ENCODE data around the gene PRDM16. TPM values are rescaled to one million over a fixed set of nuclear protein-coding genes. Genes with fewer than 3 reads are reported as not detected.

The PRDM16 gene
- total and polyA plus RNA-seq, 3 donors from 2014 or later: 2.1 to 5.6 (median 4.7) TPM

DNA sequence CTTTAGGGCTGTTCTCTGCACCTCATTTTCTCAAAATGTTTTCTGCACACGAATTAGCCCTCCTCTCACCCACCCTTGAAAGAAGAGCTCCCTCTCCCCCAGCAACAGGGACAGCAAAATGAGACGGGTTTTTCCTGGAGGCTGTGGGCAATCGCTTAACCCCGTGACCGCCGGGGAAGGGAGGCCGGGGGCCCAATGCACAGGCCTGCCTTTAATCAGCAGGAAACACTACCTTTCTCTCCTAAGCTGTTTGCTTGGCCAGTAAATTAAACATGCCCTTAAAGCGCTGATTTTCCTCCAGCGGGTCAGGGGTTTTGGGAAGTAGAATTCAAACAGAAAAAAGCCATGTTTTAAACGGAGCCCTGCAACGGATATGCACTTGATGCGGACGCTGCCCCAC lies 114.4 kb downstream of the PRDM16 start:
- no peak for TF ChIP-seq POLR2A (IDR thresholded peaks at IDR 0.05)
- TF ChIP-seq, protein P1, sequence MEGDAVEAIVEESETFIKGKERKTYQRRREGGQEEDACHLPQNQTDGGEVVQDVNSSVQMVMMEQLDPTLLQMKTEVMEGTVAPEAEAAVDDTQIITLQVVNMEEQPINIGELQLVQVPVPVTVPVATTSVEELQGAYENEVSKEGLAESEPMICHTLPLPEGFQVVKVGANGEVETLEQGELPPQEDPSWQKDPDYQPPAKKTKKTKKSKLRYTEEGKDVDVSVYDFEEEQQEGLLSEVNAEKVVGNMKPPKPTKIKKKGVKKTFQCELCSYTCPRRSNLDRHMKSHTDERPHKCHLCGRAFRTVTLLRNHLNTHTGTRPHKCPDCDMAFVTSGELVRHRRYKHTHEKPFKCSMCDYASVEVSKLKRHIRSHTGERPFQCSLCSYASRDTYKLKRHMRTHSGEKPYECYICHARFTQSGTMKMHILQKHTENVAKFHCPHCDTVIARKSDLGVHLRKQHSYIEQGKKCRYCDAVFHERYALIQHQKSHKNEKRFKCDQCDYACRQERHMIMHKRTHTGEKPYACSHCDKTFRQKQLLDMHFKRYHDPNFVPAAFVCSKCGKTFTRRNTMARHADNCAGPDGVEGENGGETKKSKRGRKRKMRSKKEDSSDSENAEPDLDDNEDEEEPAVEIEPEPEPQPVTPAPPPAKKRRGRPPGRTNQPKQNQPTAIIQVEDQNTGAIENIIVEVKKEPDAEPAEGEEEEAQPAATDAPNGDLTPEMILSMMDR (IDR thresholded peaks at IDR 0.05): no peak
- DNase-seq: no peak
- peaks cover 9% of the 10 kb centered on the region for H3K4me1 ChIP-seq
- H3K36me3 ChIP-seq (ENCODE audit: low read depth, missing control alignments): no peaks in the 10 kb centered on the region
- no peaks in the 10 kb centered on the region for H3K9me3 ChIP-seq
- WGBS, 2 donors: 60 to 64% methylated on average over 11 to 13 of the region's 13 CpGs
- no peak overlapping the region for H3K4me3 ChIP-seq
- intact Hi-C loops (cut with DNase I; ENCODE audit: low total_unique reads): no loop called here
- no peak overlapping the region for H3K27ac ChIP-seq
- H3K27me3 ChIP-seq: no peaks in the 10 kb centered on the region

DNA sequence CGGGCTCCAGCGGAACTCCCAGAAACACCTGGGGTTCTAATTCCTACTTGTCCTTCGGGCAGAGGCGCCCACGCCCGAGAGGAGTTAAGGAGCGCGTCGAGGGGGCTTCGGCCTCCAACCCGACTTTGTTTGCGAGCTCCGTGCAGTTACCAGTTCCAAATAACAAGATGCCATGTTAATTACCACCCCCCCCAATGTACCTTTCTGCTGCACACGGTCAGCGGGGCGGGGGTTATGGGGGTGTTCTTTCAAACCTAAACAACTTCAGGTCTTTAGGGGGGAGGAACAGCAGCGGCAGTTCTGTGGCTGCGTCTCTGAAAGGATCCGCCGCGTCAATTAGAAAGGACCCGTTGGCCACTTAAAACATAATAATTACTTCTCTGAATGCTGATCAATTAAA lies 114.8 kb downstream of the PRDM16 start:
- Histone ChIP-seq H3K27ac (no peak overlapping the region), H3K36me3 (ENCODE audit: low read depth, missing control alignments) (no peaks in the 10 kb centered on the region), H3K9me3 (no peaks in the 10 kb centered on the region), H3K27me3 (no peaks in the 10 kb centered on the region), H3K4me3 (no peak overlapping the region), H3K4me1 (peaks cover 9% of the 10 kb centered on the region)
- 63 to 72% methylated on average over 22 of the region's 22 CpGs for WGBS, 2 donors
- TF ChIP-seq POLR2A (IDR thresholded peaks at IDR 0.05): no peak
- TF ChIP-seq, protein P1 (IDR thresholded peaks at IDR 0.05): no peak
- intact Hi-C loops (cut with DNase I; ENCODE audit: low total_unique reads): no loop called here
- no peak for DNase-seq

DNA sequence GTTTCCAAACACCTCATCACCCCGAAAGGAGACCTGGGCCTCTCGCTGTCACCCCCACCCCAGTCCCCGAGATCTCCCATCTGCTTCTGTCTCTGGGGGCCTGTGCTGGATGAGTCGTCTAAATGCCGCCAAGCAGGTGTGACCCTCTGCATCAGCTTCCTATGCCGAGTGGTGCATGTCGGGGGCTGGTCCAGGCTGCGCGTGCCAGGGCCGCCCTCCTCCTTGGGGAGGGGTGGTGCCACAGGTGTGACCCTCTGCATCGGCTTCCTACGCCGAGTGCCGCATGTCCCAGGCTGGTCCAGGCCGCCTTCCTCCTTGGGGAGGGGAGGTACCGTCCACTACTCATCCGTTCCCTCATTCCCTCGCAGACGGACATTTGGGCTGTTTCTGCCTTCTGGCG lies 115.7 kb downstream of the PRDM16 start:
- WGBS, 2 donors: 89 to 95% methylated on average over 20 of the region's 20 CpGs

GRCh38 chr1:3185896-3186525 lies 117.0 kb downstream of the PRDM16 start:
- Histone ChIP-seq H3K9me3 (no peaks in the 10 kb centered on the region), H3K36me3 (ENCODE audit: low read depth, missing control alignments) (no peaks in the 10 kb centered on the region), H3K27me3 (no peaks in the 10 kb centered on the region), H3K4me3 (no peak overlapping the region), H3K27ac (no peak overlapping the region), H3K4me1 (peaks cover 9% of the 10 kb centered on the region)
- DNase-seq: no peak
- no peak for TF ChIP-seq POLR2A (IDR thresholded peaks at IDR 0.05)
- TF ChIP-seq, protein P1 (IDR thresholded peaks at IDR 0.05): no peak
- WGBS, 2 donors: 88% methylated on average over 24 to 38 of the region's 38 CpGs
- intact Hi-C loops (cut with DNase I; ENCODE audit: low total_unique reads): no loop called here

More for the DNA sequence above, 115.7 kb downstream of the PRDM16 start:
- TF ChIP-seq, protein P1 (IDR thresholded peaks at IDR 0.05): no peak
- TF ChIP-seq POLR2A (IDR thresholded peaks at IDR 0.05): no peak
- no peaks in the 10 kb centered on the region for H3K9me3 ChIP-seq
- no peak overlapping the region for H3K4me3 ChIP-seq
- no peak for DNase-seq
- no peak overlapping the region for H3K27ac ChIP-seq
- H3K27me3 ChIP-seq: no peaks in the 10 kb centered on the region
- intact Hi-C loops (cut with DNase I; ENCODE audit: low total_unique reads): no loop called here
- peaks cover 9% of the 10 kb centered on the region for H3K4me1 ChIP-seq
- H3K36me3 ChIP-seq (ENCODE audit: low read depth, missing control alignments): no peaks in the 10 kb centered on the region

DNA sequence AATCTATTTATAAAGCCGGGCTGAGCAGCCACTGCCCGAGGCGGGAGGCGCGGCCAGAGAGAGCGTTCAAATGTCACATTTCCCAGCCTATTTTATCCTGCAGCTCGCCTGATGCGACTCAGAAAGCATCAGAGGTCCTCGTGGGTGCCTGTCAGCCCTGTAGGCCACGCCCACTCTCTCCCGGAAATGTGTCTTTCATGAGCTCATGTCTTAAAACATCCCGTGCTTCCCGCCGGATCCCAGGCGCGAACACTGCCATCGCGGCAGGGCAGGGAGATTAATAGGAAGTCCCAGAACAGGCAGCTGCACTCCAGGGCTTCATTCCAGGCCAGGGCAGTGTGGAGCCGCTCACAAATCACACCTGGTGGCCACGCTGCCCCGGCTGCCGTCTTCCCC lies 117.5 kb downstream of the PRDM16 start:
- Histone ChIP-seq H3K4me1 (peaks cover 9% of the 10 kb centered on the region), H3K36me3 (ENCODE audit: low read depth, missing control alignments) (no peaks in the 10 kb centered on the region), H3K4me3 (no peak overlapping the region), H3K27ac (peak overlapping the region in 1 of 2 donors; percentile 33), H3K9me3 (no peaks in the 10 kb centered on the region), H3K27me3 (no peaks in the 10 kb centered on the region)
- no peak for TF ChIP-seq POLR2A (IDR thresholded peaks at IDR 0.05)
- TF ChIP-seq, protein P1 (IDR thresholded peaks at IDR 0.05): no peak
- DNase-seq: peak; percentile 44
- 64 to 70% methylated on average over 13 to 22 of the region's 22 CpGs for WGBS, 2 donors
- intact Hi-C loops (cut with DNase I; ENCODE audit: low total_unique reads): no loop called here

Data from testis (tissue), 3 donors.